Stromal cell of bone marrow (primary cell): ENCODE measurements around the gene LACRT.

Source experiments
- DNase-seq: peaks from one replicate; pipeline ENCODE4 v3.0.0-alpha.2; 2012; ENCODE audit warnings: low read depth

Gene LACRT

DNA sequence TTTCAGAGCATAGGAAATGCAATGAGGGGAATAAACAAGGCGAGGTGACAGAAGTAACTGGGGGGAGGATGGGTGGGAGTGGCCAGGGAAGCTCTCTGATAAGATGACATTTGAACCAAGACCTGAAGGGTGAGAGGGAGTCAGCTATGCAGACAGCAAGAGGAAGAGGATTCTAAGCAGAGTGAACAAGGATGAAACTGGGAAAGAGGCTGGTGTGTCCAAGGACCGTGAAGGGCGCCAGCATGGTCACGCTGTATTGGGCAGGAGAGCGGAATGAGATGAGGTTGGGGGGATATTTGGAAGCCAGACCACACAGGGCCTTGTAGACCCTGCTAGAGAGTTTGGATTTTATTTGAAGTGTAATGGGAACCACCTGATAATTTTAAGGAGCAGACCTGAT, 35.7 kb downstream of the LACRT start:
- DNase-seq: no peak

DNA sequence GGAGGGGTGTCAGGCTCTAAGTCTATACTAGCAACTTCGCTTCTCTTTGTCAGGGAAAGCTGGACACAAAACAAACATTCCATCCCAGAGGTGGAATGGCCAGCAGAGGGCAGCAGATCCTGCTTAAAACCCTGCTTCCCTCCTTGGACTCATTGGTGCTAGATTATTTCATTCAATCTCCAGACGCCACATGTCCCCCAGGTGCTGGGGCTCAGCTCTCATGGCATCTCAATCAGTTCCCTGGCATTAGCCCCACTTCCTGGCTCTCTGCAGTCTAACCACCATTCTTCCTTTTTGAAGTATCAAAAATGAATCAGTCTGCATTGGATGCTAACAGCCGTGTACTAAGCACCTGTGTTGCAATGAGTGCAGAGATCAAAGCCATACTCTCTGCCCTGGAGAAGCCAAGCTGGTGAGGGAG, 38.2 kb downstream of the LACRT start:
- peak; percentile 44 for DNase-seq

DNA sequence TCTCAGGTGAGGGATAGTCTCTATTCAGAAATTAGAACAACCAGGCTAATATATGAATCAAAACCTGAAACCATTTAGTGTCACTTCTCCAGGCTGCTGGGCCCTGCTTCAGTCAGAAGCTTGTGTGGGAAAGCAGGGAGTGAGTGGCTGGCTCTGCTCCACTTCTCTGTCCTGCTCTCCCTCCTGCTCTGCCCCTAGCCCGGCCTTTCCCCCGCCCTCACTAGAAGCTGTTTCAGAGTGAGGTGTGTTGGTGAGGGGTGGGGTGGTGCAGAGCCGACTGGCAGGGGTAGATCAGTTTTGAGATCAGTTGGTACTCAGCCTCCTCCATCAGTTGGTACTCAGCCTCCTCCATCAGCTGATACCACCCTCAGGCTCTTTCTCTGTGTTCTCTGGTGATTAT, 39.2 kb downstream of the LACRT start:
- DNase-seq: no peak

DNA sequence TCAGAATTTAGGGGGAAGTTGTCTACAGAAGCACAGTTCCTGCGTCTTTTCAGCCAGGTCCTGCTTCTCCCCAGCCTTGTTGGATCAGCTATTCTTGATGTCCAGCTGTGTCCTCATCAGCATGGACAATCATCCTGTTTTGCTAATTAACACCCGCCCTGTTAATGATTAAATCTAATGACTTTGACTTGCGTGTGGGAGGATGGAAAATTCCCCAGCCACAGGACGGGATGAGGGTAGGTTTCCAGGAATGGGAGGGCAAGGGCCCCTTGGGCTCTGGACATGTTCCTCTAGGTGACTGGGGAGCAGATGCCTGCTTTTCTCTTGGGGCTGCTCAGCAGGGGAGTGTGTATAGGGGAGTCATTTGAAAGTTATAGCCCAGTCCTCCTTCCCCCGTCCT, 41.0 kb downstream of the LACRT start:
- no peak for DNase-seq

DNA sequence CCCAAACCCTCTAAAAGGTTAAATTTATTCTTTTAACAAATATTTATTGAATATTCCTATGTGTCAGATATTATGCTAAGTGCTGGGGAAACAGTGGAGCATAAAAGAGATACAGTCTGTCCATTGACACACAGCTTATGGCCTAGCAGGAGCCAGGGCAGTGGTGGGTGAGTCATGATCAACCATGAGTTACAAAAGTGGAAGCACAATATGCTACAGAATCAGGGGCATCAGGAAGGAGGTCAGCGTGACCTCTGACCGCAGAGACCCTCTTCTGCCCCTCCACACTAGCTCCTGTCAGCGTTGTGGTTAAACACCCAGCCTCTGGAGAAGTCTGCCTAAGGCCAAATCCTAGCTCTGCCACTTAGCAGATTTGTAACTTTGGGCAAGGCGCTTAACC, 41.6 kb downstream of the LACRT start:
- peak; percentile 3 for DNase-seq

DNA sequence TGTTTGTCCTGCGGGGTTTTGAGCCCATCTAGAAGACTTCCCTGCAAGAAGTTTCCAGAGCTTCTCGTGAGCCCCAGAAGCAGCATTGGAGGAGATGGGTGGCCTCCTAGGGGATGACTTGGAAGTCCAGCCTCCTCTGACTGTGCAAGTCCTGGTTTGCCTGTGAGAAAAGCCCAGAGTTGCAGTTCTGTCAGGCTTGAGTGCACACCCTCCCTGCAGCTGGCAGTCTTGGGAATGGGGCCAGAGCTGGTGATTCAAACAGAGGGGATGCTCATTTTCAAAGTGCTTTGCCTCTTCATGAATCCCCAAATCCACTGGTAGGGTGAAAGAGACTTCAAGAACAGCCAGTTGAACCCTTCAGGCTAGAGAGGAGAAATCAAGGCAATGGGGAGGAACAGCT, 42.4 kb downstream of the LACRT start:
- DNase-seq: peak; percentile 48

DNA sequence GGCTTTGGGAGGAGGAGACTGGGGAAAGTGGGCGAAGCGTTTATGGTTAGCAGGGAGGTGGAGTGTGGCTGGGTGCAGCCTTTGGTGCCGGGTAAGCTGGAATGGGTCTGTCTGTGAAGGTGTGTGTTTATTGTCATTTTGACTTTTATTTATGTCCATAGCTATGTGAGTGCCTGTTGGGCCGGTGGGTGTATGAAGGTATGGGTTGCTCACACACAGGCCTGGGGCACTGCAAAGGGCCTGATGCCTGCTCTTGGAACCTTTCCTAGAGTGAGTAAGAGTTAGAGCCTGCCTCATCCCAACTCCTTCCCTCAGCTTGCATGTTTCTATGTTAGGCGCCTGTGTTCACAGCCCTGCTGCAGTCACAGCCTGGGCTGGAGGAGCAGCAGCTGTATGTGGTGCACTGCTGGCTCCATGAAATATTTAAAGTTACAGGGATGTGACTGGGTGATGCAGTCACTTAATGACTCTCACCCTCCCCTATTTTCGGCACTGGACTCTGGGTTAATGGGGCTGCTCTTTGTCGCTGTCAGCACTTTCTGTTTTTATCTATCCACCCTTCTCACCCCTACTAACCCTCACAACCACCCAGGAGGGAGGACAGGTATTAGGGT, 43.6 kb downstream of the LACRT start:
- peak; percentile 29 for DNase-seq

DNA sequence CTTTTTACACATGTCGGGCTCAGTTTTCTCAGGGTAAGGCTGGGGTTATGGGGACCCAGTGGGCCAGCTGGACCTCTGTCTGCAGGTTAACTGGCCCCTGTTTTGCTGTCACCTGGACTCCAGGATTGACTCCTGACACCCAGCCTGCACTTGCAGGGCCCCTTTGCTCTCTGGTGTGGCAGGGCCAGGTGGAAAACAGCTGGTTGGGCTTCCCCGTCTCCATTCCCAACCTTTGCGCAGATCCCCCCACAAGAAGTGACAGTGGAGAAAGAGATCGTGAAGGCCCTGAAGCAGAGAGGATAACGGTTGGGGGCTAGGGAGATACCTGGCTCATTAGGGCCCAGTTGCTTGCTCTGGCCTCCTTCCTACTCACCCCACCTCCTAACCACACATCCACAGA, 44.7 kb downstream of the LACRT start:
- DNase-seq: no peak

DNA sequence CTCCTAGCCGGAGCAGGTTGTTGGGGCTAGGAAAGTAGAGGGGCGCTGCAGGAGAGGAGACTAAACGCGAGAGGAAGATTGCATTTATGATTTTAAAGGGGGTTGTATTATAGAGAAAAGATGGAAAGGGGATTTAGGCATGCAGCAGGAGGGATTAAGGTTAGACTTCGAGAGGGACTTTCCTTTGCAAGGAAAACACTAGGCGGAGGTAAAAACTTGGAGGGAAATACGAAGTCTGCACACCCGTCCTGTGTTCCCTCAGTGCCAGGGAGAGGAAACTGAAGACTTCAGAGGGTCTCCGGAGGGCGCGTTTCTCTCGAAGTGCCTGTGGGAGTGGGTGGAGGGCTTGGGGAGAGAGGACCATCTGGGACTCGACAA, 45.8 kb downstream of the LACRT start:
- DNase-seq: no peak

DNA sequence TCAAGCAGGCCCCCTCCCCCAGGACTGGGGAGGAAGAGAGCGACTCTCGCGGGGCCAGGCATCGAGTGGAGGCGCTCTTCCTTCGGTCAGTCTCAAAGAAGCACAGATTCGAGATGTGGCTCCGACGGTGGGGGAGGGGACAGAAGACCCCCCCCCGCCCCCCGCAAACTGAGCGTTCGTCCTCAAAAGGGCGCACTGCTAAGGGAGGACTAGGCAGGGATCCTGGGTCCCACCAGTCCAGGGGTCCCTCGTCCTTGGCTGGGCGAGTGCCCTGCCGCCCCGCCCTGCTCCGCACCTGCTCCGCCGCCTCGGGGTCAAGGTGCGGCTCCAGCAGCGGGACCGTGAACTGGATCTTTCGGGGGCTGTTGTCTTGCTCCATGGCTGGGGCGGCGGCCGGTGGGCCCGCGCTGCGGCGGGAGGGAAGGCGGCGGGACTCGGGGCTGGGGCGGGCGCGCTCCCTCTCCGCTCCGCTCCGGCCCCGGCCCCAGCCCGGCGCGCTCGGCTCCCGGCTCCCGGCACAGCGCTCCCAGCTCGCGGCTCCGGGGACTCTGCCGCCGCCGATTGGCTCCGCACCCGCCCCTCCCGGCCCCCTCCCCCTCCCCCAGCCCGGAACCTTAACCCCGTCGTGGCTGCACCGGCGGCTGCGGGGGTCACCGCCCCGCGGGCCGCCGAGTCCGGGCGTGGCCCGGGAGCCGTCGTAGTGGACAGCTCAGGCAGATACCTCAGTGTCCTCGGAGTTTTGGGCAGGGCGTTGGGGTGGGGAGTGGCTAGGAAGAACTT, 46.4 kb downstream of the LACRT start, which contains the start of gene PPP1R1A:
PPP1R1A (minus strand) TSS at position 550 of the 780 bp plus-strand sequence; CDS start at position 379, 171 bp downstream.
- DNase-seq: no peak

DNA sequence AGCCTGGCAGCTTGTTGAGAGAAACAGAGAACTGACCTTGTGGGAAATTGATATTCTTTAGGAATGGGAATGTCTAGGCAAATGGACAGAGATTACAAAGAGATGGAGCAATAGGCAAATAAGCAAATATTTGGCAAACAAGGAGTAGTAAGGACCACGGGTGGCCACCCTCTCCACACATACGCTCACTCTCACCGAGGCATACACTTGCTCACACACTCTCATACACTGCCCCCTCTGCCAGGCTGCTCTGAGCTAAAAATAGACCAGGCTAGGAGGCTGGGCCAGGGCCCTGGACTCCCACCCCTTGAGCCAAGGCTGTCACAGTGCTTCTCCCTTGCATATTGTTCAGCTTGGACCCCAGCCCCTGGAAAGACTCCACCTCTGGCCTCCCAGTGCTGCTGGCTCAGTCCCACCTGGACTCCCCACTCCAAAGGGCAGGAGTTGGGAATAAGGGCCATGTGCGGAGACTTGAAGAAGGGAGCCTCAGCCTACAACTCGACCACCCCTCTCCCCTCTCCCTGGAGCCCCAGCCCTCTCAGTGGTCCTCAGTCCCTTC, 47.3 kb downstream of the LACRT start:
- DNase-seq: no peak

DNA sequence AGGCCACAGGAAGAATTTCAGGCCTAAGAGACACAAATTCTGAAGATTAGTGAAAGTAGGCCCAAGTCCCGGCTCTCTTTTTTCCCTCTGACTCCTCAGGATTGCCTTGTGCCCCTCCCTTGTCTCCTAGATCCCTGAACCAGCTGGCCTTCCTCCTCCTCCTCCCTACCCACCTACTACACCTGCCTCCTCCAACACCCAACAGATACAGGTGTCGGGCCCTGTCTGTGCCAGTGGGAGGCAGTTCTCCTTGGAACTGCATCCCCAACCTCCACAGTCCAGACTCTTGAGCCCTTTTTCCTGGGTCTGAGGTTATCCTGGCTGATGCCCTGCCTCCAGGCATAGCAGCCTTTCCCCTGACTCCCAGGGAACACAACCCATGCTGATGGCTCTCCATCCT, 48.1 kb downstream of the LACRT start:
- no peak for DNase-seq

DNA sequence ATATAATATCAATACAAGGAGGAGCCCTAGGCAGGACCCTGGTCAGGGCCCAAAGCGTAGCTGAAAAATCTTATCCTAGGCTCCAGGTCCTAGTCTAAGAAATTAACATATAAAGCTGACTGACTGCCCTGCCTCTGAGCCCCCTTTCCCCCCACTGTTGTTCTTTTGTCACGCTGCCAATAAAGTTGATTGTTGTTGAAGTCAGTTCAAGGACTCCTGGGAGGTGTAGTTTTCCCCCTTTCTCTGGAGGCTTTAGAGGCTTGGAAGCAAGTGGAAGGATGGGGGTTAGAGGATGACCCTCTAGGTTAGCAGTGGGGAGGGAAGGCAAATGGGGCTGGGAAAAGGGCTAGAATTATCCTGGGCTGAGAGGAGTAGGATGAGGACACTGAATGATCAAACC, 49.5 kb downstream of the LACRT start:
- DNase-seq: no peak

DNA sequence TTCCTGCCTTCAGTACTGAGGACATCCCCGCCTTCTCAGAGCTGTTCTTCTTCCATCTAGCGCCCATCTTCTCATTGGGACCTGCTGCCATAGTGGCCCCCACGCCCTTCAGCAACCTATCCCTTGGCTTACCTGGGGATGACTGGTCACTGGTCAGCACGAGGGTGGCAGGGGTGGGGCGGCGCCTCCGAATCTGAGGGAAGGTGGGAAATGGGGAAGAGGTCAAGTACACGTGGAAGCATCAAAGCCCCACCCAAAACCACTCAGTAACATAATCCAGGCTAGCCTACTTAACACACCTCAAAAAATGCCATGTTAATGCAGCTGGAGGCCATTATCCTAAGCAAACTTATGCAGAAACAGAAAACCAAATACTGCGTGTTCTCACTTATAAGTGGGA, 50.6 kb downstream of the LACRT start:
- no peak for DNase-seq

DNA sequence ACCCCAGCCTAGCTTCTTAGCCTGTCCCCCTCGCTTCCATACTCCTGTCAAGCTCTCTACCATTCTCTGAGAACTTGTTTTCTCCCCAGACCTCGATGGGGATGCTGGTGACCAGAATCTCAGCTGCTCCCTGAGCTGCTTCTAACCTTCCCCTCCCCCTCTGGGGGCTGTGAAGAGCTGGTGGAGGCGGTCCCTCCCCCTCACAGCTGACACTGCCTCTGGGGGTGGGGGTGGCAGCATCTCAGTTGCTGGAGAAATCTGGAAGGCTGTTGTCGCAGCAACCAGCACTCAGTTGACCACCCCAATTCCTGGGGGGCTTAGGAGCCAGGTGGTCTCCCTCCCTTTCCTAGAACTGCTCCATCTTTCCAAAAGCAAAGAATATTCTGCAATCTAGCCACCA, 51.0 kb downstream of the LACRT start:
- no peak for DNase-seq

DNA sequence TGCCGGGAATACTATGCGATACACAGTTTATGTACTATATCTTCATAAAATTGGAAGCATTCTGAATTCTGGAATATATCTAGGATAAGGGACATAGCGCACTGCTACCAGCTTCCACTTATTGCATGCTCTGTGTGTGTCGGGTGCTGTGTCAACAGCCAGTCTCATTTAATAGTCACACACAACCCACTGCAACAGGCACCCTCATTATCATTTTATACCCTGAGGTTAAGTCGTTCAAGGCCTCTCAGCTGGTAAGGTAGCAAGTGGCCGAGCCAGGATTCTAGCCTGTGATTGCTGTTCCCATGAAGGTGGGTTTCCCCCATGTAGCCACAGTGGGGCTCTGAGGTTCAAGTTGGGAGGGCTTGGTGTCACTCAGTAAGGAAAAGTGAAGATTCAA, 53.3 kb downstream of the LACRT start:
- DNase-seq: no peak
